Limb (tissue), 2 donors: ENCODE data around the gene AKR1C3.
"Not testable (repeated sequence)": the region's sequence is repeated elsewhere in the genome, so short reads cannot be mapped to it uniquely, and the experiment has no call there.

Experiments
- DNase-seq, 2 donors: peaks; one replicate each; pipeline ENCODE4 v3.0.0-alpha.2; 2016; ENCODE audit errors: extremely low spot score in 2 of 2

The AKR1C3 gene

GRCh38 chr10:5088703-5089261 lies 5.4 kb upstream of the AKR1C3 start:
- DNase-seq = no peak

- DNase-seq = no peak
Observed at GRCh38 chr10:5089865-5090264, 4.3 kb upstream of the AKR1C3 start.

- no peak for DNase-seq
Observed at GRCh38 chr10:5090551-5090950, 3.7 kb upstream of the AKR1C3 start.

- no peak for DNase-seq
Observed at GRCh38 chr10:5091196-5091595, 3.0 kb upstream of the AKR1C3 start.

- DNase-seq = no peak
Observed at GRCh38 chr10:5092375-5092774, 1.8 kb upstream of the AKR1C3 start.

GRCh38 chr10:5092848-5093790 lies 1.1 kb upstream of the AKR1C3 start:
- no peak for DNase-seq

- DNase-seq = no peak
Observed at GRCh38 chr10:5095687-5096086, 1.5 kb downstream of the AKR1C3 start.

- DNase-seq = no peak
Observed at GRCh38 chr10:5096108-5096507, 1.9 kb downstream of the AKR1C3 start.

GRCh38 chr10:5102479-5102878 lies 8.3 kb downstream of the AKR1C3 start:
- not testable (repeated sequence) for DNase-seq

- no peak for DNase-seq
Observed at GRCh38 chr10:5103481-5103880, 9.3 kb downstream of the AKR1C3 start.

- no peak for DNase-seq
Observed at GRCh38 chr10:5105626-5106025, 11.4 kb downstream of the AKR1C3 start.

GRCh38 chr10:5106553-5106952 lies 12.3 kb downstream of the AKR1C3 start:
- DNase-seq = no peak

GRCh38 chr10:5107860-5108526 lies 13.8 kb downstream of the AKR1C3 start:
- no peak for DNase-seq

- DNase-seq = no peak
Observed at GRCh38 chr10:5108658-5109416, 14.6 kb downstream of the AKR1C3 start.

- DNase-seq = not testable (repeated sequence)
Observed at GRCh38 chr10:5109861-5110260, 15.6 kb downstream of the AKR1C3 start.

- DNase-seq = no peak
Observed at GRCh38 chr10:5116621-5117020, 22.4 kb downstream of the AKR1C3 start.

- no peak for DNase-seq
Observed at GRCh38 chr10:5117026-5117425, 22.8 kb downstream of the AKR1C3 start.

- not testable (repeated sequence) for DNase-seq
Observed at GRCh38 chr10:5119997-5120396, 25.8 kb downstream of the AKR1C3 start.

- no peak for DNase-seq
Observed at GRCh38 chr10:5123886-5124285, 29.7 kb downstream of the AKR1C3 start.

GRCh38 chr10:5125315-5126044 lies 31.3 kb downstream of the AKR1C3 start:
- DNase-seq = no peak

GRCh38 chr10:5135581-5135980 lies 41.4 kb downstream of the AKR1C3 start:
- no peak for DNase-seq
